ENCODE results near the gene TRAPPC1. TPM values are rescaled to one million over a fixed set of nuclear protein-coding genes. Genes with fewer than 3 reads are reported as not detected.
A peak's percentile ranks its signal among the peaks of the same experiment; 100 is the strongest.

The TRAPPC1 gene
- total RNA-seq, 4 donors from 2014 or later = 39.8 to 58.0 (median 45.5) TPM

DNA sequence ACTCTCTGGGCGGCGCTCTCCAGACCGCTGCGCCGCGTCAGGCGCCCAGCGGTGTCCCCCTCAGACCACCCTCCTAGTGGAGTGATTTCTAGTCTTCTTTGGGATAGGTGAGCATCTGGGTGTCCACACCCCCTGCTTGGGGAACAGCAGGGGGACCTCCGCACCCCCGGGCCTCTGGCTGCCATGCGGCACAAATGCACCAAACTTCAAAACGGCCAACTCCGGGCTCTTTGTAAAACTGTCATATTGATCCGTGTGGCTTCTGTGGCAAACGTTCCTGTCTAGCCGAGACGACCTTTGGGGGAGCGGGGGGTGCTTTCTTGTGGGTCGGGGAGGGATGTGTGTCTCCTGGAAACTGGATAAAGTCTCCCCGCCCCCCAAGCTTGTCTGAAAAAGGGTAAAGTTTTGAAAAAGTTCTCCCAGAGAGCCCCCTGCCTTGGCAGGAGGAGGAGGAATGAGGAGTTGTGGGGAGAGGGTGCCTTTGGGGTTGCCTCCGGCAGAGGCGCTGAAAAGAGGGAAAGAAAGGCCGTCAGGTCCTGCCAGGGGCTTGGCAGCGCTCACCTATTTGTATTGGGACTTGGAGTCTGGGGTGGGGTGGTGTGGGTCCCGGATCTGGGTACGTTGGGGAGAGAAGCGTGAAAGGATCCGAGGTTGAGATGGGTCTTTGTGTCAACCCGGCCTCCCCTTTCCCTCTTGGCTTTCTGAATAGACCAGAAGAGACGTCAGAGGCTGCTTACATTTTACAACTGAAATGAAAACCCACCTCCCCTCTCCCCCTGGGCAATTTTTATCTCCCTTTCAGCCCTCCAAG, 45.3 kb downstream of the TRAPPC1 start:
- Histone ChIP-seq H3K9me3 (no peaks in the 10 kb centered on the region), H3K4me3 (peak overlapping the region; percentile 62 to 89 (median 82)), H3K36me3 (peaks cover 0 to 12% (median 0%) of the 10 kb centered on the region in 3 donors), H3K27ac (peak overlapping the region; percentile 89 to 96 (median 94)), H3K27me3 (no peaks in the 10 kb centered on the region), H3K4me1 (peaks cover 0 to 69% (median 12%) of the 10 kb centered on the region in 4 donors)
- DNase-seq = peak; percentile 38 to 64 (median 60)
- TF ChIP-seq POLR2A (IDR thresholded peaks at IDR 0.05) = no peak
- TF ChIP-seq, protein P1, sequence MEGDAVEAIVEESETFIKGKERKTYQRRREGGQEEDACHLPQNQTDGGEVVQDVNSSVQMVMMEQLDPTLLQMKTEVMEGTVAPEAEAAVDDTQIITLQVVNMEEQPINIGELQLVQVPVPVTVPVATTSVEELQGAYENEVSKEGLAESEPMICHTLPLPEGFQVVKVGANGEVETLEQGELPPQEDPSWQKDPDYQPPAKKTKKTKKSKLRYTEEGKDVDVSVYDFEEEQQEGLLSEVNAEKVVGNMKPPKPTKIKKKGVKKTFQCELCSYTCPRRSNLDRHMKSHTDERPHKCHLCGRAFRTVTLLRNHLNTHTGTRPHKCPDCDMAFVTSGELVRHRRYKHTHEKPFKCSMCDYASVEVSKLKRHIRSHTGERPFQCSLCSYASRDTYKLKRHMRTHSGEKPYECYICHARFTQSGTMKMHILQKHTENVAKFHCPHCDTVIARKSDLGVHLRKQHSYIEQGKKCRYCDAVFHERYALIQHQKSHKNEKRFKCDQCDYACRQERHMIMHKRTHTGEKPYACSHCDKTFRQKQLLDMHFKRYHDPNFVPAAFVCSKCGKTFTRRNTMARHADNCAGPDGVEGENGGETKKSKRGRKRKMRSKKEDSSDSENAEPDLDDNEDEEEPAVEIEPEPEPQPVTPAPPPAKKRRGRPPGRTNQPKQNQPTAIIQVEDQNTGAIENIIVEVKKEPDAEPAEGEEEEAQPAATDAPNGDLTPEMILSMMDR (IDR thresholded peaks at IDR 0.05) = no peak

DNA sequence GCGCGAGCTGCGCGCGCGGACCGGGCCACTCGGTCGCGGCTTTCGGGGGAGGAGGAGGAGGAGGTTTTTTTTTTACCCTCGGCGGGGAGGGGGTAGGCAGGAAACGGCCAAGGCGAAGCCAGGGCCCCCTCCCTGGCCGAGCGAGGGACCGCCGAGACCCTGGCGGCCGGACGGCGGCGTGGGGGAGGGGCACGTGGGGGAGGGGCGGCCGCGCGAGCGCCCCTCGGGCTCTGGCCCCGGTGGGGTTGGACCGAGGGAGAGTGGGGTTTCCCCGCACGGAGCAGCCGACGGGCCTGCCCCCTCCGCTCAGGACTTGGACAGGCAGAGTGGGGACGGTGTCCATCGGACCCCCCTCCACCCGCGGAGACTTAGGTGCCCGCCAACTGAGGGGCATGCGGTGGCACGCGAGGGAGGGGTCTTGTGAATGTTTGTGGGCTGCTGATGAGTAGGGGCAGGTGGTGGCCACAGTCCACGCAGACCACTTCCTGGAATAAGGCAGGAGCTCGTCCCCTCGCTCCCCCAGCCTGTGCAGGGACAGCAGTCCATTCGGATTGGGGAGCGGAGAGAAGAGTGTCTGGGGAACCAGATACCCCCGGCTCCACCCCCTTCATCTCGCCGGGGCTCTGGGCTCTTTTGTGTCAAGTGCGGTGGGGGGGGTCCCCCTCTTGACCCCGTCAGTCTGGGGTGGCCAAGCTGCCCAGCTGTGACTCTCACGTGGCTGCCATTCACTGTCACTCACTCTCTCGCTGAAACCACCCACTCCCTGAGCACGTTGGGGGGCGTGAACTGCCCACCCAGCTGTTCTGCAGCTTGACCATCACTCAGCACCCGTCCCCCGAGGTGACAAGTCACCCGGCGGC, 46.1 kb downstream of the TRAPPC1 start:
- peak overlapping the region; percentile 89 to 96 (median 94) for H3K27ac ChIP-seq
- H3K9me3 ChIP-seq = no peaks in the 10 kb centered on the region
- peaks cover 0 to 7% (median 0%) of the 10 kb centered on the region in 3 donors for H3K36me3 ChIP-seq
- no peaks in the 10 kb centered on the region for H3K27me3 ChIP-seq
- DNase-seq = peak; percentile 45 to 73 (median 62)
- peaks cover 0 to 70% (median 12%) of the 10 kb centered on the region in 4 donors for H3K4me1 ChIP-seq
- TF ChIP-seq POLR2A (IDR thresholded peaks at IDR 0.05) = no peak
- TF ChIP-seq, protein P1 (IDR thresholded peaks at IDR 0.05) = no peak
- peak overlapping the region; percentile 62 to 89 (median 82) for H3K4me3 ChIP-seq

- peak overlapping the region; percentile 89 to 96 (median 94) for H3K27ac ChIP-seq
- no peaks in the 10 kb centered on the region for H3K9me3 ChIP-seq
- no peaks in the 10 kb centered on the region for H3K27me3 ChIP-seq
- H3K4me1 ChIP-seq = peaks cover 0 to 64% (median 12%) of the 10 kb centered on the region in 4 donors
- no peak for TF ChIP-seq POLR2A (IDR thresholded peaks at IDR 0.05)
- TF ChIP-seq, protein P1 (IDR thresholded peaks at IDR 0.05) = no peak
- DNase-seq = peak; percentile 22 to 65 (median 50)
- peaks cover 0 to 8% (median 0%) of the 10 kb centered on the region in 3 donors for H3K36me3 ChIP-seq
- H3K4me3 ChIP-seq = peak overlapping the region; percentile 62 to 89 (median 82)
Observed at GRCh38 chr17:7884581-7885366, 47.0 kb downstream of the TRAPPC1 start.

- peak in 1 of 3 donors; percentile 36 for DNase-seq
- Histone ChIP-seq H3K4me1 (peaks cover 0 to 55% (median 10%) of the 10 kb centered on the region in 4 donors), H3K27me3 (no peaks in the 10 kb centered on the region), H3K9me3 (no peaks in the 10 kb centered on the region), H3K36me3 (peaks cover 0 to 14% (median 0%) of the 10 kb centered on the region in 3 donors), H3K4me3 (peak overlapping the region; percentile 62 to 89 (median 82)), H3K27ac (peak overlapping the region; percentile 32 to 96 (median 78))
- TF ChIP-seq POLR2A (IDR thresholded peaks at IDR 0.05) = no peak
- TF ChIP-seq, protein P1 (IDR thresholded peaks at IDR 0.05) = no peak
Observed at GRCh38 chr17:7883781-7884386, 47.9 kb downstream of the TRAPPC1 start.

All from Peyer's patch (tissue), 4 donors.